ENCODE data around the gene ARSB.

The ARSB gene

GRCh38 chr5:78810098-78810920, 174.8 kb downstream of the ARSB start:
- DNase-seq (ENCODE audit: low read depth in 4 of 4, low spot score in 1 of 4), result no peak

GRCh38 chr5:78809444-78809843, 175.7 kb downstream of the ARSB start:
- no peak for DNase-seq (ENCODE audit: low read depth in 4 of 4, low spot score in 1 of 4)

- no peak for DNase-seq (ENCODE audit: low read depth in 4 of 4, low spot score in 1 of 4)
These were observed 176.3 kb downstream of the ARSB start for GRCh38 chr5:78808818-78809217.

- no peak for DNase-seq (ENCODE audit: low read depth in 4 of 4, low spot score in 1 of 4)
These were observed 176.7 kb downstream of the ARSB start for GRCh38 chr5:78808380-78808779.

- DNase-seq (ENCODE audit: low read depth in 4 of 4, low spot score in 1 of 4), result no peak
These were observed 178.6 kb downstream of the ARSB start for GRCh38 chr5:78806544-78806943.

- no peak for DNase-seq (ENCODE audit: low read depth in 4 of 4, low spot score in 1 of 4)
These were observed 179.5 kb downstream of the ARSB start for GRCh38 chr5:78805474-78806124.

GRCh38 chr5:78804995-78805394, 180.1 kb downstream of the ARSB start:
- no peak for DNase-seq (ENCODE audit: low read depth in 4 of 4, low spot score in 1 of 4)

- DNase-seq (ENCODE audit: low read depth in 4 of 4, low spot score in 1 of 4), result no peak
These were observed 181.2 kb downstream of the ARSB start for GRCh38 chr5:78803941-78804340.

- no peak for DNase-seq (ENCODE audit: low read depth in 4 of 4, low spot score in 1 of 4)
These were observed 181.8 kb downstream of the ARSB start for GRCh38 chr5:78803353-78803752.

GRCh38 chr5:78801413-78801812, 183.7 kb downstream of the ARSB start:
- no peak for DNase-seq (ENCODE audit: low read depth in 4 of 4, low spot score in 1 of 4)

- DNase-seq (ENCODE audit: low read depth in 4 of 4, low spot score in 1 of 4), result no peak
These were observed 185.7 kb downstream of the ARSB start for GRCh38 chr5:78799266-78800017.

GRCh38 chr5:78798673-78799029, 186.5 kb downstream of the ARSB start:
- no peak for DNase-seq (ENCODE audit: low read depth in 4 of 4, low spot score in 1 of 4)

- DNase-seq (ENCODE audit: low read depth in 4 of 4, low spot score in 1 of 4), result no peak
These were observed 187.0 kb downstream of the ARSB start for GRCh38 chr5:78797936-78798672.

GRCh38 chr5:78795757-78796156, 189.4 kb downstream of the ARSB start:
- no peak for DNase-seq (ENCODE audit: low read depth in 4 of 4, low spot score in 1 of 4)

GRCh38 chr5:78794693-78795215, 190.4 kb downstream of the ARSB start:
- DNase-seq (ENCODE audit: low read depth in 4 of 4, low spot score in 1 of 4), result no peak

- DNase-seq (ENCODE audit: low read depth in 4 of 4, low spot score in 1 of 4), result no peak
These were observed 191.0 kb downstream of the ARSB start for GRCh38 chr5:78793907-78794662.

GRCh38 chr5:78792345-78793055, 192.6 kb downstream of the ARSB start:
- no peak for DNase-seq (ENCODE audit: low read depth in 4 of 4, low spot score in 1 of 4)

- no peak for DNase-seq (ENCODE audit: low read depth in 4 of 4, low spot score in 1 of 4)
These were observed 193.5 kb downstream of the ARSB start for GRCh38 chr5:78791501-78792100.

GRCh38 chr5:78787783-78788182, 197.3 kb downstream of the ARSB start:
- DNase-seq (ENCODE audit: low read depth in 4 of 4, low spot score in 1 of 4), result no peak

Data from stimulated activated CD4-positive, alpha-beta T cell treated with anti-CD3 and anti-CD28 coated beads, Interleukin-1b, Interleukin-23, amount 100 ng/mL, for 24 hours (primary cell).